Natural killer cell (primary cell): Measurements from ENCODE around the gene SELENOO. TPM values are rescaled to one million over a fixed set of nuclear protein-coding genes. Genes with fewer than 3 reads are reported as not detected.

ENCODE experiments used
- ATAC-seq, 3 donors: fragments of 150-1000 bp in 2 of 3; fragments of 200-7000 bp in 1 of 3; cut with Tn5 transposase; 1 replicate in 1 of 3; 2 replicates in 2 of 3; pipeline ENCODE4 v1.10.0; 2021; ENCODE audit warnings: mild to moderate bottlenecking in 2 of 3, moderate library complexity in 2 of 3
- DNase-seq, 2 donors: peaks; one replicate each; pipeline versions ENCODE4 v3.0.0 to v3.0.0-alpha.2; 2013 to 2021; ENCODE audit warnings: mixed read lengths in 1 of 2
- H3K27ac ChIP-seq: one replicate; pipeline ENCODE4 v1.5.1; 2013; ENCODE audit warnings: mild to moderate bottlenecking, low read length
- H3K27me3 ChIP-seq: one replicate; pipeline ENCODE4 v1.6.1; 2013; ENCODE audit warnings: low read length; ENCODE audit not compliant: control insufficient read depth, insufficient read depth
- H3K36me3 ChIP-seq: one replicate; pipeline ENCODE4 v1.6.1; 2013; ENCODE audit warnings: low read length; ENCODE audit not compliant: control insufficient read depth, insufficient read depth
- H3K4me1 ChIP-seq: one replicate; pipeline ENCODE4 v1.6.1; 2013; ENCODE audit warnings: low read length; ENCODE audit not compliant: control insufficient read depth, insufficient read depth
- H3K4me3 ChIP-seq: one replicate; pipeline ENCODE4 v1.5.1; 2013; ENCODE audit warnings: low read length
- H3K9me3 ChIP-seq: one replicate; pipeline ENCODE4 v1.6.1; 2013; ENCODE audit warnings: low read length; ENCODE audit not compliant: control insufficient read depth, insufficient read depth
- H3K27ac Mint-ChIP-seq, 2 donors: one replicate each; pipeline ENCODE4 v1.8.0; 2022; ENCODE audit warnings: mild to moderate bottlenecking in 2 of 2, mixed read lengths in 2 of 2, moderate library complexity in 1 of 2
- H3K27me3 Mint-ChIP-seq, 2 donors: one replicate each; pipeline ENCODE4 v1.8.0; 2022; ENCODE audit warnings: low read depth in 2 of 2, mixed read lengths in 2 of 2
- H3K36me3 Mint-ChIP-seq: one replicate; pipeline ENCODE4 v1.8.0; 2022; ENCODE audit warnings: mixed read lengths
- H3K4me1 Mint-ChIP-seq, 2 donors: one replicate each; pipeline ENCODE4 v1.8.0; 2022; ENCODE audit warnings: mixed read lengths in 2 of 2
- H3K4me3 Mint-ChIP-seq: one replicate; pipeline ENCODE4 v1.8.0; 2022; ENCODE audit warnings: mild to moderate bottlenecking, moderate library complexity, mixed read lengths
- H3K9me3 Mint-ChIP-seq, 2 donors: one replicate each; pipeline ENCODE4 v1.8.0; 2022; ENCODE audit warnings: mixed read lengths in 2 of 2
- CTCF ChIP-seq: fragments of 200-600 bp; IDR thresholded peaks from one replicate; pipeline ENCODE4 v1.8.0; 2022; ENCODE audit warnings: antibody characterized with exemption
- WGBS: methylation state at CpG from one replicate; pipeline ENCODE4 v1.1.7; 2013; ENCODE audit warnings: missing lambda C conversion rate; ENCODE audit not compliant: insufficient coverage; 5-methylcytosine and 5-hydroxymethylcytosine counted together
- intact Hi-C: fragments of 100-400 bp; cut with micrococcal nuclease; formaldehyde crosslinking; loops from one replicate; pipeline ENCODE4 v1.14.2; 2022
- total RNA-seq, 4 donors: library from RNA; stranded (reverse); fragments of 120-200 nt in 1 of 4; gene quantifications; one replicate each; pipeline versions ENCODE4 v1.2.3 to v1.2.4, GENCODE V29; 2013 to 2022

Gene SELENOO
- total RNA-seq, 3 donors from 2014 or later (not counting 1 experiment from before 2014, with no cell fraction given), result 37.3 to 45.2 (median 37.6) TPM

GRCh38 chr22:50153756-50154140 is 47.1 kb upstream of the SELENOO start:
- DNase-seq, result no peak
- Mint-ChIP-seq H3K4me1 (peaks cover 0 to 4% of the 10 kb centered on the region in 2 donors), H3K4me3 (no peak overlapping the region), H3K27ac (no peak overlapping the region), H3K9me3 (no peaks in the 10 kb centered on the region), H3K36me3 (no peaks in the 10 kb centered on the region), H3K27me3 (peaks cover 0 to 8% of the 10 kb centered on the region in 2 donors)
- ATAC-seq, result no peak
- no peaks in the 10 kb centered on the region for H3K36me3 ChIP-seq
- no peaks in the 10 kb centered on the region for H3K27me3 ChIP-seq
- WGBS, result 92% methylated on average over 7 of the region's 7 CpGs
- H3K27ac ChIP-seq, result no peak overlapping the region
- TF ChIP-seq CTCF, result no peak
- intact Hi-C loops, result no loop called here
- no peak overlapping the region for H3K4me3 ChIP-seq
- H3K9me3 ChIP-seq, result no peaks in the 10 kb centered on the region
- peaks cover 6% of the 10 kb centered on the region for H3K4me1 ChIP-seq

- no peak overlapping the region for H3K27ac Mint-ChIP-seq
- Histone ChIP-seq H3K27ac (no peak overlapping the region), H3K9me3 (no peaks in the 10 kb centered on the region), H3K4me3 (no peak overlapping the region), H3K4me1 (no peaks in the 10 kb centered on the region), H3K36me3 (no peaks in the 10 kb centered on the region), H3K27me3 (no peaks in the 10 kb centered on the region)
- no peaks in the 10 kb centered on the region for H3K9me3 Mint-ChIP-seq
- 88% methylated on average over 21 of the region's 21 CpGs for WGBS
- no peak overlapping the region for H3K4me3 Mint-ChIP-seq
- intact Hi-C loops, result no loop called here
- no peak for ATAC-seq
- H3K4me1 Mint-ChIP-seq, result no peaks in the 10 kb centered on the region
- no peak for DNase-seq
- peaks cover 7 to 8% of the 10 kb centered on the region in 2 donors for H3K27me3 Mint-ChIP-seq
- no peak for TF ChIP-seq CTCF
- no peaks in the 10 kb centered on the region for H3K36me3 Mint-ChIP-seq
These were observed 43.0 kb upstream of the SELENOO start for GRCh38 chr22:50157709-50158375.

GRCh38 chr22:50160947-50161346 is 39.9 kb upstream of the SELENOO start:
- WGBS, result 83% methylated on average over 7 of the region's 7 CpGs
- Mint-ChIP-seq H3K27ac (no peak overlapping the region), H3K27me3 (peaks cover 8 to 12% of the 10 kb centered on the region in 2 donors), H3K4me1 (no peaks in the 10 kb centered on the region), H3K4me3 (no peak overlapping the region), H3K9me3 (no peaks in the 10 kb centered on the region), H3K36me3 (no peaks in the 10 kb centered on the region)
- no peaks in the 10 kb centered on the region for H3K4me1 ChIP-seq
- no peaks in the 10 kb centered on the region for H3K36me3 ChIP-seq
- H3K27me3 ChIP-seq, result no peaks in the 10 kb centered on the region
- H3K4me3 ChIP-seq, result no peak overlapping the region
- ATAC-seq, result no peak
- DNase-seq, result no peak
- TF ChIP-seq CTCF, result no peak
- H3K27ac ChIP-seq, result no peak overlapping the region
- H3K9me3 ChIP-seq, result no peaks in the 10 kb centered on the region
- intact Hi-C loops, result no loop called here
